DOHH2 (cell line): ENCODE measurements around the gene ACAN.

Source experiments
- H3F3A ChIP-seq: fragments of 200-600 bp; sonication (generic), shearing (Covaris generic); 2 replicates; pipeline ENCODE4 v1.6.0; 2016; ENCODE audit warnings: antibody characterized with exemption, mild to moderate bottlenecking; ENCODE audit not compliant: control insufficient read depth, insufficient read depth
- H3K27ac ChIP-seq: fragments of 200-600 bp; sonication (generic); 2 replicates; pipeline ENCODE4 v1.5.1; 2014; ENCODE audit warnings: low read depth, mild to moderate bottlenecking, low read length, moderate library complexity
- H3K27me3 ChIP-seq: fragments of 200-600 bp; sonication (generic); 2 replicates; pipeline ENCODE4 v1.6.1; 2014; ENCODE audit warnings: mild to moderate bottlenecking, low read length, mixed read lengths; ENCODE audit not compliant: control insufficient read depth
- H3K36me3 ChIP-seq: fragments of 200-600 bp; sonication (generic); 2 replicates; pipeline ENCODE4 v1.6.1; 2014; ENCODE audit warnings: mild to moderate bottlenecking, low read length, moderate library complexity, mixed read lengths; ENCODE audit not compliant: control insufficient read depth
- H3K4me1 ChIP-seq: fragments of 200-600 bp; sonication (generic); 2 replicates; pipeline ENCODE4 v1.6.1; 2014; ENCODE audit warnings: mild to moderate bottlenecking, low read length, mixed read lengths; ENCODE audit not compliant: control insufficient read depth
- H3K4me2 ChIP-seq: fragments of 200-600 bp; sonication (generic); 2 replicates; pipeline ENCODE4 v1.6.0; 2014; ENCODE audit warnings: mild to moderate bottlenecking, low read length, moderate library complexity
- H3K4me3 ChIP-seq: fragments of 200-600 bp; sonication (generic); 2 replicates; pipeline ENCODE4 v1.5.1; 2014; ENCODE audit warnings: mild to moderate bottlenecking, low read length, mixed read lengths
- H3K79me2 ChIP-seq: fragments of 200-600 bp; sonication (generic); 2 replicates; pipeline ENCODE4 v1.6.1; 2014; ENCODE audit warnings: mild to moderate bottlenecking, low read length, mixed read lengths; ENCODE audit not compliant: control insufficient read depth
- H3K9me2 ChIP-seq: fragments of 200-600 bp; sonication (generic); replicated peaks from 2 replicates; pipeline ENCODE4 v1.6.1; 2014; ENCODE audit warnings: mild to moderate bottlenecking, low read length, mixed read lengths; ENCODE audit not compliant: control insufficient read depth
- H3K9me3 ChIP-seq: fragments of 200-600 bp; sonication (generic); 2 replicates; pipeline ENCODE4 v1.6.1; 2014; ENCODE audit warnings: antibody characterized with exemption, low read length, mixed read lengths; ENCODE audit not compliant: control insufficient read depth, insufficient read depth
- H4K20me1 ChIP-seq: fragments of 200-600 bp; sonication (generic); 2 replicates; pipeline ENCODE4 v1.6.0; 2014; ENCODE audit warnings: low read depth, mild to moderate bottlenecking, antibody characterized with exemption, low read length, moderate library complexity; ENCODE audit not compliant: control insufficient read depth, insufficient read depth
- EZH2phosphoT487 ChIP-seq: fragments of 200-600 bp; sonication (generic); IDR thresholded peaks from 2 replicates; pipeline ENCODE4 v1.6.1; 2017; ENCODE audit warnings: borderline replicate concordance, mild to moderate bottlenecking, antibody characterized with exemption, low read length, moderate library complexity, mixed read lengths
- TF ChIP-seq, protein P1 (sequence below): fragments of 200-600 bp; sonication (generic); IDR thresholded peaks from one replicate; pipeline ENCODE4 v1.5.1; 2014; ENCODE audit warnings: antibody characterized with exemption, mild to moderate bottlenecking, low read depth, low read length; ENCODE audit not compliant: poor library complexity, severe bottlenecking

Gene ACAN

DNA sequence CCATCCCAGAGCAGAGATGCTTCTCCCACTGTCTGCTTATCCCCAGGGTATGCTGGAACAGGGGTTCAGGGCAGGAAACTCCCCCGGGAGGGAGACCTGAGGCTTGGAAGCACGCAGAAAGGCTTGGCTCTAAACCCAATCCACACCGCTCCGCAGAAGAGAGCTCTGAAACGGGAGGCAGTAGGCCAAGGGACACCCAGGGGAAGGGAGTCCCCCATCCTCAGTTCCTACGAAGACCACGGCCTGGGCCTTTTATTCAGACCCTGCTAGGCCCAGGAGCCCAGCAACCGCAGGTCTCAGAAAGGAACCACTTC is 93.9 kb downstream of the ACAN start:
- no peaks in the 10 kb centered on the region for H3K9me2 ChIP-seq
- no peaks in the 10 kb centered on the region for H3K9me3 ChIP-seq
- TF ChIP-seq, protein P1, sequence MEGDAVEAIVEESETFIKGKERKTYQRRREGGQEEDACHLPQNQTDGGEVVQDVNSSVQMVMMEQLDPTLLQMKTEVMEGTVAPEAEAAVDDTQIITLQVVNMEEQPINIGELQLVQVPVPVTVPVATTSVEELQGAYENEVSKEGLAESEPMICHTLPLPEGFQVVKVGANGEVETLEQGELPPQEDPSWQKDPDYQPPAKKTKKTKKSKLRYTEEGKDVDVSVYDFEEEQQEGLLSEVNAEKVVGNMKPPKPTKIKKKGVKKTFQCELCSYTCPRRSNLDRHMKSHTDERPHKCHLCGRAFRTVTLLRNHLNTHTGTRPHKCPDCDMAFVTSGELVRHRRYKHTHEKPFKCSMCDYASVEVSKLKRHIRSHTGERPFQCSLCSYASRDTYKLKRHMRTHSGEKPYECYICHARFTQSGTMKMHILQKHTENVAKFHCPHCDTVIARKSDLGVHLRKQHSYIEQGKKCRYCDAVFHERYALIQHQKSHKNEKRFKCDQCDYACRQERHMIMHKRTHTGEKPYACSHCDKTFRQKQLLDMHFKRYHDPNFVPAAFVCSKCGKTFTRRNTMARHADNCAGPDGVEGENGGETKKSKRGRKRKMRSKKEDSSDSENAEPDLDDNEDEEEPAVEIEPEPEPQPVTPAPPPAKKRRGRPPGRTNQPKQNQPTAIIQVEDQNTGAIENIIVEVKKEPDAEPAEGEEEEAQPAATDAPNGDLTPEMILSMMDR, result no peak
- TF ChIP-seq EZH2phosphoT487, result no peak
- H3K4me1 ChIP-seq, result peaks cover 9% of the 10 kb centered on the region; the same call in 1 of the 2 replicates
- H3K36me3 ChIP-seq, result no peaks in the 10 kb centered on the region
- peaks cover 34% of the 10 kb centered on the region for H3K27me3 ChIP-seq
- no peak overlapping the region for H3K4me3 ChIP-seq
- no peaks in the 10 kb centered on the region for H4K20me1 ChIP-seq
- no peaks in the 10 kb centered on the region for H3K79me2 ChIP-seq
- H3K4me2 ChIP-seq, result no peak overlapping the region
- H3K27ac ChIP-seq, result no peak overlapping the region
- no peaks in the 10 kb centered on the region for H3F3A ChIP-seq

DNA sequence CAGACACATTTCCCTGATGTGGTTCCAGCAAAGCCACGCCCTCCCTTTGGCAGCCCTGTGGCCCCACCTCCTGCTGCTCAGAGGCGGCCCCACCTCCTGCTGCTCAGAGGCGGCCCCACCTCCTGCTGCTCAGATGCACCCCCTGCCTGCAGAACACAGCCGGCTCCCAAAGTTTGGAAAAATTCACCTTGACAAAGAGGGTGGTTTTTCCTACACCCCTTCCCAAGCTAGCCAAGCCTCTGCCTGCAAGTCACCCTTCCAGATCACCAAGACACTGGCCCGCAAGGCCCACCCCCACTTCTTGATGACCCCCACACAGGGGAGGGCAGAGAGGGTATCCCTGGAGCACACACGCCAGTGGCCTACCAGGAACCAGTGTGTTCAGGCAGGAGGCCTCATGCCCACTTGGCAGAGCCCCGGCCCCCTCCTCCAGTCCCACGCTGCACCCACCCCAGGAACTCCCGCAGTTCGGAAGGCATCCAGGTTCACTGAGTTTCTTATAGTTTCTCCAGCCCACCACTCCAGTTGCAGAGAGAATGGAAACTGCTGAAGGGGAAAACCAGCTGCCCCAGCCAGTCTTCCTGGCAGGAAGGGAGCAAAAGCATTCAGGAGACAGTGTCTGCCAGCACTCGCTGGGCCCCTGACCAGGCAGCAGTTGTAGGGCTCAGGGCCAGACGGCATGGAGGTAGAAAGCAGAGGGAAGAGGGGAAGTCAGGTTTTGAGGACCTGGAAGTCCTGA is 94.4 kb downstream of the ACAN start:
- H3K4me1 ChIP-seq, result peaks cover 9% of the 10 kb centered on the region; the same call in 1 of the 2 replicates
- H3K36me3 ChIP-seq, result no peaks in the 10 kb centered on the region
- no peaks in the 10 kb centered on the region for H3K79me2 ChIP-seq
- H3K9me2 ChIP-seq, result no peaks in the 10 kb centered on the region
- no peaks in the 10 kb centered on the region for H3F3A ChIP-seq
- no peak overlapping the region for H3K4me3 ChIP-seq
- H3K9me3 ChIP-seq, result no peaks in the 10 kb centered on the region
- TF ChIP-seq EZH2phosphoT487, result no peak
- TF ChIP-seq, protein P1, result peak; percentile 56
- no peak overlapping the region for H3K4me2 ChIP-seq
- H4K20me1 ChIP-seq, result no peaks in the 10 kb centered on the region
- H3K27me3 ChIP-seq, result peaks cover 31% of the 10 kb centered on the region
- no peak overlapping the region for H3K27ac ChIP-seq

DNA sequence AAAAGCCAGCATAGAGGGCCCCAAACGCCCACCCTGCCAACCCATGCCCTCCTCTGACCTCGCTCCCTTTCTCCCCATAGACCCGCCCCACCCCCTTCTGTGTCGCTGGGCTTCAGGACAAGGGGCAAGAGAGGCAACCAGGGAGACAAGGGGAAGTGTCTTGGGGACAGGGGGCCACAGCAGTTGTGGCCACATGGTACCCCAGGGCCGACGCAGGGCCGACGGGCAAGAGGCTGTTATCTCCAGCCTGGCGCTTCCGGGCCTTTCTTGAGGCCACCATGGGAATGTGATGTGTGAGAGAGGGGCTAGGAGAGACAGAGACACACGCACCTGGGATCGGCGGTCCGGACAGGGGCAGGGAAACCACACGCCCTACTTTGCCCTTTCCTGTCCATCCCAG is 95.5 kb downstream of the ACAN start:
- no peaks in the 10 kb centered on the region for H3F3A ChIP-seq
- H3K36me3 ChIP-seq, result no peaks in the 10 kb centered on the region
- no peaks in the 10 kb centered on the region for H4K20me1 ChIP-seq
- H3K27me3 ChIP-seq, result peaks cover 30% of the 10 kb centered on the region
- H3K4me1 ChIP-seq, result peaks cover 9% of the 10 kb centered on the region; the same call in 1 of the 2 replicates
- no peak overlapping the region for H3K4me3 ChIP-seq
- no peaks in the 10 kb centered on the region for H3K9me3 ChIP-seq
- H3K9me2 ChIP-seq, result no peaks in the 10 kb centered on the region
- no peak for TF ChIP-seq EZH2phosphoT487
- no peak overlapping the region for H3K27ac ChIP-seq
- no peak overlapping the region for H3K4me2 ChIP-seq
- H3K79me2 ChIP-seq, result no peaks in the 10 kb centered on the region

DNA sequence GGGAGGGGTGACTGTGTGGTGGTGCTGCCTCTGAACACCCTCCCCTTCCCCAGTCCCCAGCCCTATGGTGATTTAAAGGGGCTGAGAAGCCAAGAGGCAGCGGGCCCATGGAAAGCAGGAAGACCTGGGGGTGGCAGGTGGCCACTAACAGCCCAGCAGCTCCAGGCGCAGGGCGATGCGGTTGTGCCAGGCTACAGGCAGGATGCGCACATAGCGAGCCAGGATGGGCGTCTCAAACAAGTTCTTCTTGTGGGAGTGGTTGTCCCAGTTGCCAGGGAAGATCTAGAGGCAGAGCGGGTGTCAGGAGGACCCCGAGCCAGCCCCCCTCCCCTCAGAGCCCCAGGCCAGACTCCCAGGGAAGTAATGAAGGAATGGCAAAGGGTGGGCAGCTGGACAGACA is 96.0 kb downstream of the ACAN start:
- H3K79me2 ChIP-seq, result no peaks in the 10 kb centered on the region
- peaks cover 26% of the 10 kb centered on the region for H3K27me3 ChIP-seq
- H3K4me3 ChIP-seq, result no peak overlapping the region
- no peaks in the 10 kb centered on the region for H3K36me3 ChIP-seq
- peaks cover 9% of the 10 kb centered on the region; the same call in 1 of the 2 replicates for H3K4me1 ChIP-seq
- H3K4me2 ChIP-seq, result no peak overlapping the region
- no peaks in the 10 kb centered on the region for H3K9me3 ChIP-seq
- H3K9me2 ChIP-seq, result no peaks in the 10 kb centered on the region
- H3F3A ChIP-seq, result no peaks in the 10 kb centered on the region
- H4K20me1 ChIP-seq, result no peaks in the 10 kb centered on the region
- no peak for TF ChIP-seq EZH2phosphoT487
- TF ChIP-seq, protein P1, result no peak
- no peak overlapping the region for H3K27ac ChIP-seq
